NCI-H1694 treated with DMSO at 0.1 percent for 48 hours (cell line): ENCODE measurements around the gene DGCR2.
"Not testable (repeated sequence)": the region's sequence is repeated elsewhere in the genome, so short reads cannot be mapped to it uniquely, and the experiment has no call there.

Source experiments
- DNase-seq: peaks from one replicate; lab custom pipeline; 2025; lab: John Stamatoyannopoulos, UW

Gene DGCR2

DNA sequence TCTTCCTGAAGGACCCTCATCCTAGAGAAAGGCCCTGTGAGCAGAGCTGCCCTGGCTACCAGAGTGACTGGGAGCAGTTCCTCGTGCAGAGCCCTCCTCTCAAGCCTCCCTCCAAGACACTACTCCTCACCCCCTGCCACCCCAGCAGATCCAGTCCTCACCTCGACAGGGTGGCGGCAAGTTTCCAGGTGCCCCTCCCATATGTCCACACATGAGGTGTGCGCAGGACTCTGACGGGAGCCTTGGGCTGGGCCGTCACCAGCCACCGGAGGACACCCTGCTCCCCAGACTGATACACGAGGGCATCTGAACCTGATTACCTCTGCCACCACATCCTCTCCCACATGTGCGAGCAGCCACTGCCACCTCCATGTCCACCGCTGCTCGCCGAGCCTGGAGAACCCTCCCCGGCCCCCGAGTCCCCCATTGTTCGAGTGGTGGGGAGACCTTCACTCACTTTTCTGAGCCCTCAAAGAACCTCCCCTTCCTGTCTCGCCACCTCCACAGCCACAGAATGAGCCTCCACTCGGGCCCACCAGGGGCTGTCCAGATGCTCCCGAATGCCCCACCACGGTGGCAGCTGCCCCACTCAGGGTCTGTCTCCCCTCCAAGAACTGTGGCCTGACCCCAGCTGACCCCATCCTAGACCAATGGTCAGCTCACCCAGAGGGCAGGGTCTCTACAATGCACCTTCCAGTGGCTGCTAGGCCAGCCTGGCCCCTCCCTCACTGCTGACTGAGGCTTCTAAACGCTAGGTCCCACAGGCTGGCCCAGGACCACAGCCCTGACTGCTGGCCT is 62.5 kb downstream of the DGCR2 start:
- no peak for DNase-seq

DNA sequence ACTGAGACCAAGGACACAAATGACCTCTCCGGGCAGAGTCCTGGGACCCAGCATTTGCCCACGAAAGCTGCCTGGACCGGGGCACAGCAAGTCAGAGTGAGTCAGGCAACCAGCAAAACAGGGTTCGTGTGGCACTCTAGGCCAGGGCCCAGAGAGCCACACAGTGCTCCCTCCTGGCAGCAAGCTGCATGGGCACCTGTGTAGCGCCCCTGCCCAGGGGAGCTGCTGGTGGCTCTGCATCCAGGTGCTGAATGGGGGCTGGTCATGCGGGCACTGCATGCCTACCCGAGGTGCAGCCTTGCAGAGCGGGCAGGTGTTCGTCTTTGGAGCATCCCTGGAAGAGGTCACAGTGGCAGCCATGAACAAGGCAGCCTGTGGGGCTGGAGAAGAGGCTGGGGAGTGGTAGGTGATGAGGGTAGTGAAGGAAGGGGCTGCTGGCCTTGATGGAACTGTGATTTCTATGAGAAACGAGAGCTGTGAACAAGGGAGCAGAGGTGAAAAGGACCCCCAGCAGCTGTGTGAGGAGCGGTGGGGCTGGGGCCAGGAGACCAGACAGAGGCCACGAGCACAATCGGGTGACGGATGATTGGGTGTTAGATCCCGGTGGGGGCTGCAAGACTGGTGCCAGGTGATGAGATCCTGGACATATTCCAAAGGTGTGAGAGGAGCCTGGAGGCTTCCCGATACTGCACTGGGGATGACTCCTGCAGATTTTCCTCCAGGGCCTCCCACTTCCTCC is 63.3 kb downstream of the DGCR2 start:
- DNase-seq: no peak

DNA sequence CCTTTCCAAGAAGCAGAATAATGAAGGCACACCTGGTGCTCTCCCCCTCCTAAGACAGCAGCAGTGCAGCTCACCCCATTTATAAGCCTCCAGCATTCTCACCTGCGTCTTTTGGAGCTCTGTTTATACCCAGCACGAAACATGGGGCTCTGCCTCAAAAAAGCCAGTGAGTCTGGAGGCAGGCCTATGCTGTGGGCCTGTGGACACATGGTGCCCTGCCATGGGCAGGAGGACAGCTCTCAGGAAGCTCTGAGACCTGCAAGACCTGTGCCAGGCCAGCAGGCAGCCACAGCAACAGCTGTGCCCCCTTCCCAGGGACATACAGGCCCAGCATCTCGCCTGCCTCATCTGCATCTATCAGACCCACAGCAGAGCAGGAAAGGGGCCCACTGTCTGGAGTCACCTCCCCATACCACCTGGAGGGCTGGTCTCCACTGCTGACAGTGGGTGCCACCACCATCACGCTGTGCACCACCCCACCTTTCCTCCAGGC is 64.2 kb downstream of the DGCR2 start:
- DNase-seq: no peak

GRCh38 chr22:19057539-19057938 is 64.7 kb downstream of the DGCR2 start:
- DNase-seq: no peak

- DNase-seq: no peak
Measured at GRCh38 chr22:19056951-19057401, 65.2 kb downstream of the DGCR2 start.

- no peak for DNase-seq
Measured at GRCh38 chr22:19055801-19056200, 66.4 kb downstream of the DGCR2 start.

DNA sequence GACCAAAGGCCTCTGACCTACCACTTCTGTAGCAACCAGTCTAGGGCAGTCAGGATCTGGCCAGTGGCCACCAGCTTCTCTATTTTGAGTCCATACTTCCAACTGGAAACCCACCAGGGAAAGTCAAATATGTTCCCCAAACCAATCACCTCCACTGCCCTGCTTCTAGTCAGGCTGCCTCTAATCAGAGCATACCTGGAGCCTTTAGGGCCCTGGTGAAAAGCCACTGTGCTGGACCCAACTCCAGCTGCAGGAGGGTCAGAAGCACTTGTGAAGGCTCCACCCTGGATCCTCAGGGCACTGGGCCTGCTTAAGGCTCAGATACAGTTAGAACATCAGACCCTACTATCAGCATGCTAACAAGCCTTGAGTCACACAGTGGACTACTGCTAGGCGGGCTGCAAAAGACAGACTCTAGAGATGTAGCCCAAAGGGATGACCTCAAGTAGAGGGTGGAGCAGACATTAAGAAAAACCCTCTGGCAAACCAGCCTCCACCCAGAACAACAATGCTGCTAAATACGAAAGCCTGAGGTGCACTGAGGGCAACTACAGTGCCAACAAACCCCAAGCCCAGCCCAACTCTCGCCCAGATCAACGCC is 69.2 kb downstream of the DGCR2 start:
- no peak for DNase-seq

- DNase-seq: no peak
Measured at GRCh38 chr22:19051381-19052072, 70.7 kb downstream of the DGCR2 start.

DNA sequence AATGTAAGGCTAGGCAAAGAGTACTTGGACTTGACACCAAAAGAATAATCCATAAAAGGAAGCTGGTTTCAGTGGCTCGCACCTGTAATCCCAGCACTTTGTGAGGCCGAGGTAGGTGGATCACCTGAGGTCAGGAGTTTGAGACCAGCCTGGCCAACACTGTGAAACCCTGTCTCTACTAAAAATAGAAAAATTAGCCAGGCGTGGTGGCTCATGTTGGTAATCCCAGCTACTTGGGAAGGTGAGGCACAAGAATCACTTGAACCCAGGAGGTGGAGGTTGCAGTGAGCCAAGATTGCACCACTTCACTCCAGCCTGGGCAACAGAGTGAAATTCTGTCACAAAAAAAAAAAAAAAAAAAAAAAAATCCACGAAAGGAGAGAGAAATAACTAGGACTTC is 71.4 kb downstream of the DGCR2 start:
- DNase-seq: not testable (repeated sequence)

GRCh38 chr22:19050117-19050516 is 72.1 kb downstream of the DGCR2 start:
- DNase-seq: no peak

- DNase-seq: no peak
Measured at GRCh38 chr22:19048531-19048930, 73.7 kb downstream of the DGCR2 start.

- DNase-seq: no peak
Measured at GRCh38 chr22:19047993-19048392, 74.2 kb downstream of the DGCR2 start.

DNA sequence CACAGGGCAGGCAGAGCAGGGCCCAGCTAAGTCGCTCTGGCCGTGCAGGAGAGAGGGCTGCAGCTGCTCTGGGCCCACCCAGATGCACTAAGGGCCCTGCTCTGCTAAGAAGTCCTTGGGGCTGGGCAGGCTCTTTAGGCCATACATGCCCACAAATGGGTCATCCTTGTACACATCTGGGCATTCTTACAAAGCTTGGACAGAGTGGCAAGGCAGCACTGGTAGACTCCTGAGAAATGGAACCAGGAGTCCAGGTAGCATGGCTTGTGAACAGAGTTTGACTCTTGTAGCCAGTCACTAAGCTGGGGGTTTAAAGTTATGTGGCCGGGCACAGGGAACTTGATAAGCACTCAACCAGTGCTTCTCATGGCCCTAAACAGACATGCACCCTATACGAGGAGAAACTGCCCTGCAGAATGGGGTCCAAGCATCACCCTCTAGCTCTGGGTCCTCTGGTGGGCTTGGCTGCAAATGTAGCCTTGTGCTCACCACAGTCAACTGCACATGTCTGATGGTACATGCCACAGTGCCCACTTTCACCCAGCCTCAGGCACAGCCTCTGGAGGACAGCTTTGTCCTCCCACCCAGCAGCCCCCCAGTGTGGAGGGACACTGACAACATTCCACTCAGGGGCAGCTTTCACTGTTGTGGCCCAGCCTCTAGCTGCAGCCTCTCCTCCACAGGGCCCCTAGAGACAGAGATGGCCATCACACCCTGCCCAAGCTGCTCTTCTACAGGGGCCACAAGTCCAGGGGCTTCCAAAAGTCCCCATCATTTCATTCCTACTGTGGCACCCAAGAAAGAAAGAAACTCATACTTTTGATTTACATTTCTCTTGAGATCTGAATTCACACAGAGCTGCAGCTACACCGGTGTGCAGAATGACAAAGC is 75.2 kb downstream of the DGCR2 start:
- DNase-seq: no peak

GRCh38 chr22:19046287-19046686 is 75.9 kb downstream of the DGCR2 start:
- no peak for DNase-seq

DNA sequence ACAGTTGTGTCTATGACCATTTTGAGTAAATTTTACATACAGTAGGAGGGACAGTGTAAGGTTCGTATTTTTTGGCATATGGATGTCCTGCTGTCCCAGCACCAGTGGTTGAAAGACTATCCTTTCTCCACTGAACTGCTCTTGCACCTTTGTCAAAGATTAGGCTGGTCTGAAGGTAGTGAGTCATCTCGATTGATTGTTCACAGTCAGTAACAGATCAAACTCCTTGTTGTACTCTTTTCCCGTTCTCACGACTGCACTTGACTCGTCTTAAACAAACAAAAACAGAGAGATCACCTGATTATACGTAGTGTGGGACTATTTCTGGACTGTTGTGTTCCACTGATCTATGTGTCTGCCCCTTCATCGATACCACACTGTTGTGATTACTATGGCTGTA is 77.1 kb downstream of the DGCR2 start:
- no peak for DNase-seq

DNA sequence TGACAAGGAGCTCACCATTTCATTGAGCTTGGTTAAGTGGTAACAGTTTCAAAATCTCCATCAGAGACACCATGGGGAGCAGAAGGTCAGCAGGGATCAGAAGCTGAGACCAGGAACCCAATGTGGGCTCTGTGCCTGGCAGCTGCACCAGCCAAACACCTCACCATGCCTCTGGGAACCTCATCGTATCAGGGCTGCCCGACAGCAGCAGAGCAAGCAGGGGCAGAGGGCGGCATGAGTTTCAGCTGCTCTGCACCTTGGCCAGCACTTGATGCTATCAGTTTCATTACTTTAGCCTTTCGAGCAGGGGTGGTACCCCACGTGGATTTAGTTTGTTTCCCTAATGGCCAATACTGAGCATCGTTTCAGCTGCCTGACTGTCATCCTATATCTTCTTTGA is 77.8 kb downstream of the DGCR2 start:
- no peak for DNase-seq

DNA sequence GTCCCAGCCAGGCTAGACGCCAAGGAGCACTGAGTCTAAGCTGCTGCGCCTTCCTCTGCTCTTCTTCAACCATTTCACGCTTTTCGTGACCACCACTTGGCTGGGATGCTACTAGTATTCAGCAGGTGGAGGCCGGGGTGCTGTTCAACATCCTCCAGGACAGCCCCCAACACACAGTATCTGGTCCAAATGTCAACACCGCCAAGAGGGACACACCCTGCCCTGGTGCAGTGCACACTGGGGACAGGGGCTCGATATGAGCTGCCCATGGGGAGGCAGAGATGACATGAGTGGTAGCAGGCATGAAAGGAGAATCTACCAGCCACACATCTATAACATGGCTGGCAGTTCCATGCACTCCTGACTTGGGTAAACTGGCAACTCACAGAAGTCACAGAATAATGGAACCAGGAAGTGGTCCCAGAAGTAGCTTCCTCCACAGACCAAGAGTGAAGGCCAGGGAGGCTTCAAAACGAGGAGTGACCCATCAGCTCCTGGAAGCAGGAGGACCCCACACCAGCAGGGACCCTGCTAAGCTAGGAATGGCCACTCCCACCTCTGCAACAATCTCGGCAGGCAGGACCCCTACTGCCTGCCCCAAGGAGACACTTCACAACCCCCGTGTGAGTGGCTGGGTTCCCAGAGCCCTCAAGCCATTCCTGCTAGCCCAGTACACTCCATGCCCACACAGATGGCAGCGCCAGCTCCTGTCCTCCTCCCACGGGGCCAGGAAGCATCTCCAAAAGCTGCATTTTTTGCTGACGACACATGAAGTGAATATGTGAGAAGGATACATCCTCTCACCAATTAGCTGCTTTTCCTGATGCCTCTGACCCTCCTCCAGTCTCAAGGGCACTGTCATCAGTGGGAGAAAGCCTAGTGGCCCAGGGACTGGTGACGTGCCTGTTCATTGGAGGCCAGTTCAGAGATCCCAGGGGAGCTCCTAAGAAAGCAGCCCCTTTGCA is 78.8 kb downstream of the DGCR2 start:
- DNase-seq: no peak

DNA sequence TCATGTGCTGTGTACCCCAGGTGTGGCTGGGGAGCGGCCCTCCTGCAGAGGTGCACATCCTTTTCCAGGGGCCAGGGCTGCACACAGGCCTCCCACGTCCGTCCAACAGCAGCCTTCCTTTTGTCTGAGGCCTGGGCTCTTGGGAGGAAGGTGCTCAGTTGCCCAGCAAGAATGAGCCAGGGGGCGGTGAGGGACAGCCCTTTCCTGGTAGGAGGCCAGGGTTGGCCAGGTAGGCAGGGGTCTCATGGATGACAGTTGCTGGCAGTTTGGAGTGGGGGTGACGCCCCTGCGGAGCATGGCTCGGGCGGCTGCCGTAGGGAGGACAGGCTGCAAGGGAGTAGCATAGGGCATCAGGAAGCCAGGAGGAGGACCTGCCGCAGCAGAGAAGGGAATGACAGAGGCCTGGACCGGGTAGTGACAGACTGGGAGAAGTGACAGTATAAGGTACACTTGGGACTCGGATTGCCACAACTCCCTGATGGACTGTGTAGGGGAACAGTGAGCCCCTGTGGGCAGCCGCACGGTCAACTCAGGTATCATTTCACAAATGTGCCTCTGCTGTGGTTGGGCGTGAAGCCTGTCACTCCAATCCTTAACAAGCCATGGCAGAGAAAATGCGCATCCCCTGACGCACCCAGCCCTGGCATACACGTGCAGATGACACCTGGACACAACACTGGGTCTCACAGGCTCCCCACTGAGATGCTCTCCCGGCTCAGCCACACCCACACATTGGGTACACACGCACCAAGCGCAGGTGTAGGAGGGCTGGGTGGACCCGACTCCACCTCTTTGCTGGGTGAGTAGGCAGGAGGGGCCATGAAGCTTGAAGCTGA is 79.7 kb downstream of the DGCR2 start:
- no peak for DNase-seq

DNA sequence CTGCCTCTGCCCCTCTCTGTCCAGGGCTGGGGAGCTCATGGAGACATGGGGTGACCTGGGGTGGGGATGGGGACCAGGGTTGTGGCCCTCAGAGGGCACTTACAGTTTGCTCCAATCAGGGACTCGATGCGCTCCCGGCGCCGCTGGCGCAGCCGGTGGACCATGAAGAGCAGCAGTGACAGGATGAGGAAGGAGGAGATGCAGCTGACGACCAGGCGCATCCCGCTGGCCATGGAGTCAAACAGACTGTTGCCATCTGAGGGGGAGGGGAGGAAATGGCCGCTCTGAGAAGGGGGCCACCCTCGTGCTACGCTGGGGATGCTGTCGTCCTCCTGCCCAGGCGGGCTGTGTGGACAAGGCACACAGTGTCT is 80.5 kb downstream of the DGCR2 start:
- no peak for DNase-seq
